Body of pancreas (tissue), 4 donors: Measurements from ENCODE around the gene RECQL.
"Not testable (repeated sequence)": the region's sequence is repeated elsewhere in the genome, so short reads cannot be mapped to it uniquely, and the experiment has no call there.

Source experiments
- POLR2A ChIP-seq, 3 donors: fragments of 450-650 bp; IDR thresholded peaks; one replicate each; pipeline ENCODE4 v1.6.1; 2016; ENCODE audit warnings: antibody characterized with exemption in 3 of 3, mild to moderate bottlenecking in 2 of 3
- TF ChIP-seq, protein P1 (sequence below), 7 experiments: fragments of 450-650 bp in 4 of 7; fragments of 200-600 bp in 3 of 7; sonication (generic) in 3 of 7; IDR thresholded peaks; one replicate each; pipeline ENCODE4 v1.5.1; 2016 to 2019; ENCODE audit warnings: antibody characterized with exemption in 7 of 7

DNA sequence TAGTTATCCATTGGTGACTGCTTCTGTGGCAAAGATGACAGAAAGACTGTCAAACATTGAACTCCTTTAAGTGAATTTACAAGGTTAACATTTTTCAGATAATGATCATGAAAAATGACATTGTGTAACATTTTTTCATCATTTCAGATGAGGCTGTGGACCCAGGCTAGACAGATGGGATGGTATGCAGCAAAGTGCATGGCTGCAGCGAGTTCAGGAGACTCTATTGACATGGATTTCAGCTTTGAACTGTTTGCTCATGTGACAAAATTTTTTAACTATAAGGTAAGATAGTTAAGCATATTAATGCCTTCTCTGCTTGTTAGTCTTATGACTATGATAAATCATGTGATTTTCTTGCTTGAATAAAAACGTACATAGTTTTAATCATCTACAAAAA is 34.1 kb downstream of the RECQL start:
- TF ChIP-seq, protein P1, sequence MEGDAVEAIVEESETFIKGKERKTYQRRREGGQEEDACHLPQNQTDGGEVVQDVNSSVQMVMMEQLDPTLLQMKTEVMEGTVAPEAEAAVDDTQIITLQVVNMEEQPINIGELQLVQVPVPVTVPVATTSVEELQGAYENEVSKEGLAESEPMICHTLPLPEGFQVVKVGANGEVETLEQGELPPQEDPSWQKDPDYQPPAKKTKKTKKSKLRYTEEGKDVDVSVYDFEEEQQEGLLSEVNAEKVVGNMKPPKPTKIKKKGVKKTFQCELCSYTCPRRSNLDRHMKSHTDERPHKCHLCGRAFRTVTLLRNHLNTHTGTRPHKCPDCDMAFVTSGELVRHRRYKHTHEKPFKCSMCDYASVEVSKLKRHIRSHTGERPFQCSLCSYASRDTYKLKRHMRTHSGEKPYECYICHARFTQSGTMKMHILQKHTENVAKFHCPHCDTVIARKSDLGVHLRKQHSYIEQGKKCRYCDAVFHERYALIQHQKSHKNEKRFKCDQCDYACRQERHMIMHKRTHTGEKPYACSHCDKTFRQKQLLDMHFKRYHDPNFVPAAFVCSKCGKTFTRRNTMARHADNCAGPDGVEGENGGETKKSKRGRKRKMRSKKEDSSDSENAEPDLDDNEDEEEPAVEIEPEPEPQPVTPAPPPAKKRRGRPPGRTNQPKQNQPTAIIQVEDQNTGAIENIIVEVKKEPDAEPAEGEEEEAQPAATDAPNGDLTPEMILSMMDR (IDR thresholded peaks at IDR 0.05): not testable (repeated sequence)
- TF ChIP-seq POLR2A (IDR thresholded peaks at IDR 0.05): not testable (repeated sequence)
